Measurements from ENCODE around the gene TRAPPC2.

Gene TRAPPC2

DNA sequence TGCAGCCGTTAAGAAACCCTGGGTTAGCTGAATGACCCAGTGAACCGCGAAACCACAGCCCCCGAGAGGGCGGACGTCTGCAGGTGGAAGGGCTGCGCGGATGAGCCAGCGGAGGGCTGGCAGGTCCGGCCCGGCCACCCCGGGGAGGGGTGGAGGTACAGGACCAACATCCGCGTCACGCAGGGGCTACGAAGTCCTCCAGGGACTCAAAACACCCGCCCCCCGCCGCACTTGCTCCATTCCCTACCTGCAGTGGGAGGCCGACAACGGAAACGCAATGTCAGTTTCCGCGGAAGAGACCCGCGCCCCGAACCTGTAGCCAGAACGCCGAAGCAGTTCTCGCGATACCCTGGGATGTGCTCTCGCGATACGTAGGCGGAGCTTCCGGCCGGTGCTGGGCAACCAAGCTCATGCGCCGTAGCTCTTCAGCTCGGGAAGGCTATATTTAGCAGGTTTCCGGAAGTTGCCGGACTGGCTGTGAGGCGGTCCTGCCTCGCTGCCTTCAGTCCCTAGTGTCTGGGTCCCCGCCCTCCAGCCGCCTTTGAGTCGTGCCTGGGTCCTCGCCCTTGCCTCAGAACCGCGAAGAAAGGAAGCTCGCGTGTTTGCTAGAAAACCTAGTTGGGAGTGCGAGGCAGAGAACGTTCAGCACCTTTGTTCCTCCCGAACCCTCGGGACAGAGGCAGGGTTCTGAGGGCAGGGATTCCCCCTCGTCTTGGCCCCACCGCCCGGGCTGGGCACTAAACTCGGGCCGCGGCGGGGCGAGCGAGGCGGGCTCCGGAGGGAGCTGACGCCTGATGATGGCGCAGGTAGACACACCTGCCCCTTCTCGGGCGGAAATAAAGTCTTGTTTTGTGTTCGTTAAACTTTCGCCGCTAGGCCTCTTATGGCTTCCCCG is at the start of gene TRAPPC2, which contains the start of gene OFD1:
TSS of gene TRAPPC2 (minus strand) at position 343 of the 895 bp plus-strand sequence. CDS start 14,657 bp downstream, outside the sequence.
TSS of gene OFD1 (plus strand) at position 471 of the 895 bp plus-strand sequence. CDS start at position 795, 324 bp downstream.
- peak; percentile 98 for DNase-seq

- no peak for DNase-seq
Observed at GRCh38 chrX:13780868-13781427, 46.5 kb upstream of the TRAPPC2 start.

GRCh38 chrX:13778916-13779315 is 44.5 kb upstream of the TRAPPC2 start:
- DNase-seq = peak; percentile 20

- no peak for DNase-seq
Observed at GRCh38 chrX:13776387-13776786, 42.0 kb upstream of the TRAPPC2 start.

DNA sequence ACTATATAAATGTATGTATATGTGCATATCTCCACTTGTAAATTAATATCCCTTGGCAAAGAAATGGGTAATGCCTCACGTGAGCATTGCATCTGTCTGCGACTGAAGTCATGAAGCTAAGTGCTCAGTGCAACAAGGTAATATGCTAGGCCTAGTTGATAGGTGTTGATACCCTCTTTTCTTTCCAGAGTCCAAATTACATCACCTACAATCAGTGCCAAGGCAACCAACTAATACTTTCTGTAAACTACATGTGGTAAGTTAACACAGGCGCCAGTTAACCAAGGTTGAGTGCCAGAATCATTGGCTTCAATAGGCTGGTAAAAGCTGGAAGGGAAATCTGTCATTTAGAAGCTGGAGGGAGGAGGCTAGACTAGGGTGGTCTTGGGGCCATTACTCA is 41.4 kb upstream of the TRAPPC2 start:
- no peak for DNase-seq

DNA sequence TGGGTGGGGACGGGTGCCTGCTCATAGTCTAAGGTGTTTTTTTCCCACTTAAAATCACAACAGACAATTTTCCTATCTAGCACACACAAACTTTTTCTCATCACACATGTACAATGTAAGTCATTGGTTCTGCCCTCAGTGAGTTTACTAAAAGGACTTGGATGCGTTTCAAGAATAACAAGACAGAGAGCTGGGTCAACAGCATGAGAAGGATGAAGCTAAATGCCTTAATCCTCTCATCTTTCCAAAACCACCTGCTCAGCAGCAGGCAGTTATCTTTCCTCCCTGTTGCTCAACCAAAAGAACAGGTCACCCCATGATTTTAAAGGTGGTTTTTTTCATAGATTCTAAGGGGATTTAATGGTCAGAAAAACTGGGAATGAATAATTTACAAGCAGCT is 40.3 kb upstream of the TRAPPC2 start:
- DNase-seq = no peak

DNA sequence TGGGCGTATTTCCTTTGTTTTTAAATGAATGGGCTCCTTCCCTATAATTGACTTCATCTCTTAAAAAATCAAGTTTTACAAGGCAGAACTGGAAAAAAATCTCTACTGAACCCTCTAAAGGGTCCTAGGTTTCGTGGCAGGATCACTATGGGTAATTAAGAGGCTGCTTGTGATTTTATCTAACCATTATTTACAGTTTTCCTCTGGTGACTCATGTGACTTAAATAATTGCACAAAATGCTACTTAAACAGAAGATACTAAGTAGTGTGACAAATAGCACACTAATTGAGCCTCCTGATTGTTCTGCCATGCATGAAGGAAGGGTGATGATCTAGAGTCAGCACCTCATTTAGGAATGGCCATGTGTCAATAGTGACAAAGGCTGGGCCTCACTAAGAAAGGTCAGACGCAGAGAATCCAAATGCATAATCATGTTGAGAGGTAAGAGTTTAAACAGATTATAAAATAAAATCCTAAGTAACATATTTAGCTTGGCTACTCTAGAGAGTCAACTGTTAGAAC is 35.7 kb upstream of the TRAPPC2 start:
- DNase-seq = no peak

GRCh38 chrX:13768939-13769338 is 34.5 kb upstream of the TRAPPC2 start:
- DNase-seq = no peak

GRCh38 chrX:13764765-13765164 is 30.3 kb upstream of the TRAPPC2 start:
- no peak for DNase-seq

GRCh38 chrX:13764281-13764680 is 29.9 kb upstream of the TRAPPC2 start:
- DNase-seq = no peak

GRCh38 chrX:13763489-13763888 is 29.1 kb upstream of the TRAPPC2 start:
- no peak for DNase-seq

DNA sequence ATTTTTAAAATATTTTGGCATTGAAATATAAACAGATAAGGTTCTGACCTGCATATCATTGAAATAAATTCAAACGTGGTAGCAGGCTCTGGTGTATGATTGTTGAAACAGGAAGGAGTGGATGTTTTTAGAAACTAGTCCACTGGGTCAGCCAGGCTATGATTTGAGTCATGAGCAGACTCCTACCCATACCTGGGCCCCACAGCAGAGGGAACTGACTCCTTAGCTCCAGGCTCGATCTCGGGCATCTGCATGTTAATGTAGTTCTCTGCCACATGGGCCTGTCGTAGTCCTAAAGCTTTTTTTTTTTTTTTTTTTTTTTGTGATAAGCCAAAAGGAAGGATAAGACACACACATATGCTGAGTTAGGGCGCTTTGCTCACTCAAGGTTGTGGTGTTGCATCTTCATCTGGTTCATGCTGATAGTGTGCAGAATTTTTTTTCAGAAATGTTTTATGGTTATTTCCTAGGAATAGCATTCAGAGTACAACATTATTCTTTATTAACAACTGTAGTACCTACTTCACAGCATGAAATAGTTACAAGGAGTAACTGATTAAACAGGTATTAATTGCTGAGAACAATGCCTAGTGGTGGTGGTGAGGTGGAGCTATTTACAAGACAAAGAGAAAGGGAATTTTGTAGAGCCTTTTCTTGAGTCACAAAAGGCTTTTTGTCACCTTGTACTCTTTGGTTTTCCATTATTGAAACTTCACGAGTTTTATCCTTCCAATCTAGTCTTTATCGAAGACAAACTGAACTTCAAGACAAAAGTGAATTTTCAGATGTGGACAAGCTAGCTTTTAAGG is 27.4 kb upstream of the TRAPPC2 start:
- DNase-seq = no peak

- DNase-seq = no peak
Observed at GRCh38 chrX:13760426-13760825, 26.0 kb upstream of the TRAPPC2 start.

DNA sequence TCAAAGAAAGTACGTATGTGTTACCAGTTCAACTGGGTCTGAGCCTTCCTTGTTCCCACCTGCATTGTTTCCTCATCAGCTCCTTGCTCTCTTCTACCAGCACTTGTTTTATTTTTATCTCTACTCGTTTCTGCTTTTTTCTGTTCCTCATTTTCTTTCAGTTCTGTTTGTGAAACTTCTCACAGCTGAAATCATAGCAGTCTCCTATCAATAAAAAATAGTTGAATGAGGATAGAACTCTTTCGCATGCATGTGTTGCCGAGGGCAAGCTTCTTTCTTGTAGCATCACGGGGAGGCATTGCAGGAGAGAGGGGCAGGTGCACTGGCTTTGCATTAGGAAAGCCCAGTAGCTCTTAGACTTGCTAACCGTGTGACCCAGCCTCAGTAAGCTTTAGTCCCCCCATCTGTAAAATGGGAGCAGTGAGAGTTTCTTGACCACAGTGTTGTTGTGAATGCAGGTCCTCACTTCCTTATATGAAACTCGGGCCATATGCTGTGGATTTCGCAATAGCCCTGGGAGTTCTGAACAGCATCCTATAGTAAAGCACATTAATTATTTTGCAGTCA is 24.8 kb upstream of the TRAPPC2 start:
- DNase-seq = no peak

DNA sequence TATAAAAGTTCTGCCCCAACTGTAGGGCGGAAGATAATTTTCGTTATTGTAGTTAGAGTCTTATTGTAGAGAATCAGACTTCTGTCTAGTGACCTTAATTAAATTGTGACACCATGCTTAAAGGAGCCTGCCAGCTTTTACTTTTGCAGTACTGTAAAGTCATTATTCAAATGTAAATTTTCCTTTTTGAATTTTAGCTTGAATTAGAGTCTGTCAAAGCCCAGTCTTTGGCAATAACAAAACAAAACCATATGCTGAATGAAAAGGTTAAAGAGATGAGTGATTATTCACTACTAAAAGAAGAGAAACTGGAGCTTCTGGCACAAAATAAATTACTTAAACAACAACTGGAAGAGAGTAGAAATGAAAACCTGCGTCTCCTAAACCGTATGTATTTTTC is 22.0 kb upstream of the TRAPPC2 start:
- DNase-seq = no peak

DNA sequence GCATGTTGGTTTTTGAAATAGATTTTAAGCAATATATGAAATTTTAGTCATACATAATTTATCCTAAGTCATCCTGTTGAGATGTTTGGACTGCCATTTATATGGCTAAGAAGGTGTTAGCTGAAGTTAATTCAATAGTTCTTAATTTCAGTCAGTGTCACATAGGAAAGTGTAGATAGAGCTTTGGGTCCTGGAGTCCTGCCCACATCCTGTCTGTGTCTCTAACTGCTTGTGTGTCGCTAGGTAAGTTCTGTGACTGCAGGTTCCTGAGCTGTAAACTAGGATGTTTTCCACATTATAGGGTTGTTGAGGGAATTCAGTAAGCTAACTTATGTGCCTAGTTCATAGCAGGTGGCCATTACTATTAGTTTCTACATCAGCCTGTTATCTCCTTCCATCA is 20.8 kb upstream of the TRAPPC2 start:
- DNase-seq = no peak

DNA sequence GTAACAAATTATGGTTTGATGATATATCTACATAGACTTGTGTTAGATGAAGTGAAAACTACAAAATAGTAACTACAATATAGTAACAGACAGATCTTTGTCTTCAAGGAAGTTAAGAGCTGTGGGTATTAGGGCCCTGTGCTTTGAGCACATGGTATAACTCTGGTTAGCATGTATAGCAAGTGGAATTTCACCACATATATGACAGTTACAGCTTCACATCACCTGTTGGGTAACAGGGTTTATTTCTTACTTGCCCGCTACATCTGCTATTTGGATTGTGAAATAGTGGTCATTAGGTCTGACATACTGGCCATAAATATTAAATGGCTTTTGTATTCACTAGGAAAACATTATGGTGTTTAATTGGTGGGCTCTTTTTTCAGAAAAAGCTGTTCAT is 20.3 kb upstream of the TRAPPC2 start:
- no peak for DNase-seq

- DNase-seq = no peak
Observed at GRCh38 chrX:13752646-13753045, 18.2 kb upstream of the TRAPPC2 start.

DNA sequence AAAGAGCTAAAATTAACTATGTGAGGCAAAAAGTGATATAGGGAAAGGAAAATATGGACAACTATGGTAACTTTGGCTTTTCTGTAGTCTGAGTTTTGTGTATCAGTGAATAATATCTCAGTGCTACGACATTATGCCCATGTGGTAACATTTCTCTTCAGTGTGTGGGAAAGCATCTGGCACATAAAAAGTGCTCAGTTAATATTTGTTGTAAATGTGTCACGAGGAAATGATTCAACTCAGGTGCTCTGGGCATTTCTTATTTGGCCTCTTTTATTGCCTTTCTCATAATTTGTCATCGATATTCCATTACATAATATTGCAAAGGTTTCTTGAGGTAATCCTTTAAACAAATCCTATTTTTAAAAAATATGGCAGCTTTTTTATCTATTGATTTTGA is 17.7 kb upstream of the TRAPPC2 start:
- no peak for DNase-seq

- no peak for DNase-seq
Observed at GRCh38 chrX:13750812-13751211, 16.4 kb upstream of the TRAPPC2 start.

- DNase-seq = no peak
Observed at GRCh38 chrX:13750204-13750603, 15.8 kb upstream of the TRAPPC2 start.

DNA sequence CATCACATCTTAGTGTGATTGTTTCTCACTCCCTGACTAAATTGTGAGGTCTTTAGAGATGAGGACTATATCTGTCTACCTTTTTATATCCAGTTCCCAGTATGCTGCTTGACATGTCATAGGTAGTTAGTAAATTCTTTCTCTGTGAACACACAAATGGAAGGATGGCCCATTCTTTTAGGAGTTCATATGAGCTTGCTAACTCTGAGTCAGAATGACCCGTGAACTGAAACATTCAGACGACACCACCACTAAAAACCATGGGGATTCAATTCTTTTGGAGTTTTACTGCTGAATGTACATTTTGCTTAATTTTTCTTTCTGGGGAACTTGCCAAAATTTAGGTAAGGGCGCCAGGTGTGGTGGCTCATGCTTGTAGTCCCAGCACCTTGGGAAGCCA is 14.1 kb upstream of the TRAPPC2 start:
- no peak for DNase-seq

GRCh38 chrX:13747836-13748235 is 13.4 kb upstream of the TRAPPC2 start:
- DNase-seq = no peak
